DMS53 treated with DMSO at 0.1 percent for 48 hours (cell line): ENCODE measurements around the gene TRAF1.
A peak's percentile ranks its signal among the peaks of the same experiment; 100 is the strongest.

Experiments used
- DNase-seq: peaks from one replicate; lab custom pipeline; 2025; ENCODE audit not compliant: unreplicated experiment; lab: John Stamatoyannopoulos, UW

Gene TRAF1

GRCh38 chr9:120941046-120941770 lies 14.6 kb upstream of the TRAF1 start:
- no peak for DNase-seq

GRCh38 chr9:120940573-120940972 lies 14.0 kb upstream of the TRAF1 start:
- DNase-seq = no peak

GRCh38 chr9:120938851-120939250 lies 12.3 kb upstream of the TRAF1 start:
- no peak for DNase-seq

- no peak for DNase-seq
Measured at GRCh38 chr9:120937596-120937995, 11.0 kb upstream of the TRAF1 start.

GRCh38 chr9:120937127-120937526 lies 10.5 kb upstream of the TRAF1 start:
- no peak for DNase-seq

- DNase-seq = no peak
Measured at GRCh38 chr9:120936764-120937122, 10.1 kb upstream of the TRAF1 start.

GRCh38 chr9:120936011-120936763 lies 9.6 kb upstream of the TRAF1 start:
- DNase-seq = peak; percentile 74

GRCh38 chr9:120935383-120935857 lies 8.8 kb upstream of the TRAF1 start:
- DNase-seq = peak; percentile 68

- DNase-seq = no peak
Measured at GRCh38 chr9:120934281-120934680, 7.7 kb upstream of the TRAF1 start.

- no peak for DNase-seq
Measured at GRCh38 chr9:120933310-120934055, 6.9 kb upstream of the TRAF1 start.

- no peak for DNase-seq
Measured at GRCh38 chr9:120932086-120932823, 5.7 kb upstream of the TRAF1 start.

- no peak for DNase-seq
Measured at GRCh38 chr9:120931231-120932085, 4.9 kb upstream of the TRAF1 start.

GRCh38 chr9:120929229-120929791 lies 2.7 kb upstream of the TRAF1 start:
- no peak for DNase-seq

GRCh38 chr9:120928483-120929228 lies 2.1 kb upstream of the TRAF1 start:
- peak; percentile 35 for DNase-seq

GRCh38 chr9:120928015-120928482 lies 1.5 kb upstream of the TRAF1 start:
- peak; percentile 23 for DNase-seq

- DNase-seq = no peak
Measured at GRCh38 chr9:120927269-120928014, 846 bp upstream of the TRAF1 start.

- DNase-seq = no peak
Measured at GRCh38 chr9:120925535-120926396, 830 bp downstream of the TRAF1 start.
